Smooth muscle cell of the brain vasculature (primary cell): Measurements from ENCODE around the gene COMMD1.
"Not testable (repeated sequence)": the region's sequence is repeated elsewhere in the genome, so short reads cannot be mapped to it uniquely, and the experiment has no call there.

Experiments
- DNase-seq: peaks from one replicate; pipeline ENCODE4 v3.0.0-alpha.2; 2012; ENCODE audit warnings: low read depth, low spot score

Gene COMMD1

DNA sequence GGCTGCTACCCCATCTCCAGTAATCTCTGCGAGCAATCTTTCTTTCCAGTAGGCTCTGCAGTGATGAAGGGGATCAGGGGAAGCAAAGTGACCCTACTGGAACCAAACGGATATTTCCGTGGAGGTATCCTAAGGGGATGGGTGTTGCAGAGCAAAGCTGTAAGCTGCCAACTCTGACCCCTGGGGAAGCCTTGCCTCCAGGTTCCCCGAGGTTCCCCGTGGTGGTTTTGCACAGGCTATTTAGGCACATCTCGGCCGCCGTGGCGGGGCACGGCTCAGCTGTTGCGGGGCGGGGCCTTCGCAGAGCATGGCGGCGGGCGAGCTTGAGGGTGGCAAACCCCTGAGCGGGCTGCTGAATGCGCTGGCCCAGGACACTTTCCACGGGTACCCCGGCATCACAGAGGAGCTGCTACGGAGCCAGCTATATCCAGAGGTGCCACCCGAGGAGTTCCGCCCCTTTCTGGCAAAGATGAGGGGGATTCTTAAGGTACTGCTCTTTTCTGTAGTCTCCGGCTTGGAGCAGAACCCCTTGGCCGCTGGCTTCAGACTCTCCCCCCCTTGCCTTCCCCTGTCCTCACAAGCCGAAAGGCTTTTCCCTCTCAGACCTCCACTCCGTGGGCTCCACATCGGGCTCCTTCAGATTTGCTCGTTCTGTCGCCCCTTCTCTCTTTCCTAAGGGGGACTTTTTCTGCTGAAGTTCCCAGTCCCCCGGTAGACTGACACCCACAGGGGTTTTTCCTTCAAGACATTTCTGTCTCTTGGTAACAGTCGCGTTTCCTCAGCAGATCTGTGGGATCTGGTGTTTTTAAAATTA, at the start of gene COMMD1:
COMMD1 (plus strand) TSS at position 303 of the 814 bp plus-strand sequence; CDS start at position 308, 5 bp downstream.
- DNase-seq: no peak

GRCh38 chr2:61857224-61857623, 48.2 kb upstream of the COMMD1 start:
- no peak for DNase-seq

- DNase-seq: no peak
Measured at GRCh38 chr2:61862085-61862484, 43.4 kb upstream of the COMMD1 start.

GRCh38 chr2:61866482-61867089, 38.9 kb upstream of the COMMD1 start:
- DNase-seq: not testable (repeated sequence)

DNA sequence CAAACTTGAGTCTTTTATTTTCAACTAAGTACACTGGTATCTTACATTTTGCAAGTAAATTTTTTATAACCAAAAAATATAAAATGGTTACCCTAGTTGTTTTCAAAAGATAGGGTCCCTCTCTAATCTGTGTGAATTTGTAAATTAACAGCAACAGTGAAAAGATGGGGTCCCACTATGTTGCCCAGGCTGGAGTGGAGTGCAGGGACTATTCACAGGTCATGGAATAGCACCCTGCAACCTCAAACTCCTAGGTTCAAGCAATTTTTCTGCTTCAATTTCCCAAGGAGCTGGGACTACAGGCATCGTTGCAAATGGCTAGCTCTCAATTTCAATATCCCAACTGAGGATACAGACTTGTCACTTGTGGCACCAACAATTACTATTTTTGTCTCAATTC, 29.1 kb upstream of the COMMD1 start:
- no peak for DNase-seq

DNA sequence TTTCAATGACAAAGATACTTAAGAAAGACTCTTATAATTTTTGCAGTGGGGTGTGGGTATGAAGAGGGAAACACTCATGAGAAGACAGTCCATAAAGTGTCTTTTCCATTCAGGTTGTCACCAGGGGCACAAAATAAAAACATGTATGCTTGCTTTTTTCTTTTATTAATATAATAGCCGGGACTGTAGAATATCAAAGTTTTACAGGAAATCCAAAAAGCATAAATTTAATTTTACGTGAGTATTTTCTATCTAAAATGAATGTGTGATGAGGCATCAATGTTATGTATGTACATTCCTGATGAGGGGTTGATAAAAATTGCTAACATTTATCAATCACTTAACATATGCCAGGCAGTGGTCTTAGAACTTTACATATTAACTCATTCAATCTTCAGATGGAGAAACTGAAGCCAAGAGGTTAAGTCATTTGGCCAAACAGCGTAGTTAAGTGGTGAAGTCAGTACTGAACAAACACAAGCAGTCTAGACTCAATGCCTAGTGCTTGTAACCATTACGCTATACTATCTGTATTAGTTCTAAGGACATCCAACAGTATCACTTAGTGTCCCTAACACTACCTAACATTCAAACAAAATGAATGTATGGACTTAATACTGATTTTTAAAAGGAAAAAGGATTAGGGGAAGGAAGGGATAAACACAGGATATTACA, 27.8 kb upstream of the COMMD1 start:
- DNase-seq: no peak

GRCh38 chr2:61878761-61879160, 26.7 kb upstream of the COMMD1 start:
- no peak for DNase-seq

GRCh38 chr2:61879351-61879750, 26.1 kb upstream of the COMMD1 start:
- DNase-seq: not testable (repeated sequence)

GRCh38 chr2:61882850-61883249, 22.6 kb upstream of the COMMD1 start:
- DNase-seq: no peak

GRCh38 chr2:61885896-61886603, 19.4 kb upstream of the COMMD1 start:
- no peak for DNase-seq

DNA sequence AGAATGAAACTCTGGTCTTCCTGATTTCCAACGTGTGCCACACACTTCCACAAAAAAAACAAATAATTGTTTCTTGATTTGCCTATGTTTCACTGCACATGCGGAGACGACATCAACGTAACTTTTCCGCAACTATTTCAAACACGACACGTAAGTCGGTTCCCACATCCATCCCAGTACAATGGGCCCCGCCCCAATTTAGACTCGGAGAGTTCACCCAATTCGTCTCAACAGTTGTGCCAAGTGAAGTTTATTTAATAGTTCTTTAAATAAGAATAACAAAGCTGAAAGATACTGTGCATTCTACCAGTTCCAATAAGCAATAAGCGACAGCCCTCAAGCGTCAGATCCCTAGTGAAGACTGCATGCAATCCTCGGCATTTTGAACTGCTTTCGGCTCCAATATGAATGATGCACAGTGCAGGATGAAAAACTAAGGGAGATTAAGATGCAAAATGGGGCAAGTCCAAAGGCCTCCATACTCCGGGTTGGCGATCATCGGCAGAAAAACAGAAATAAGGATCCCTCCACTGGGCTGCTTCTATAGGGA, 17.7 kb upstream of the COMMD1 start:
- DNase-seq: no peak

GRCh38 chr2:61888267-61889055, 17.0 kb upstream of the COMMD1 start, which contains the start of gene CCT4:
Gene CCT4 (minus strand): TSS chr2:61888656. CDS start chr2:61888507, 149 bp downstream.
- DNase-seq: peak; percentile 66

- no peak for DNase-seq
Measured at GRCh38 chr2:61898810-61899209, 6.7 kb upstream of the COMMD1 start.

- DNase-seq: no peak
Measured at GRCh38 chr2:61900281-61900680, 5.2 kb upstream of the COMMD1 start.

- DNase-seq: no peak
Measured at GRCh38 chr2:61906186-61906470, 654 bp downstream of the COMMD1 start.

DNA sequence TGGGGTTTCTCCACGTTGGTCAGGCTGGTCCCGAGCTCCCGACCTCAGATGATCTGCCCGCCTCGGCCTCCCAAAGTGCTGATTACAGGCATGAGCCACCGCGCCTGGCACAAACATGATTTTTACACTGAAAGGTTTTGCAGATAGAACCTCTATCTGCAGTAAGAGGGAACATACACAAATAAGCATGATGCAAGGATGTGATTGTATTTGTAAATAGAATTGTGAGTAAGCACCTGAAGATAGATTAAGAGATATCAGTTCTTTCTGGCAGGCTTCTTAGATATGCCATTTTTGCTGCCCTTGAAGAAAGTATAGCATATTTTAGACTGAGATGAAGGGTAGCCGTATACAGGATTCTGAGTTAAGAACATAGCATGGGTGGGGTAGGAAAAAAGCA, 3.6 kb downstream of the COMMD1 start:
- DNase-seq: no peak

DNA sequence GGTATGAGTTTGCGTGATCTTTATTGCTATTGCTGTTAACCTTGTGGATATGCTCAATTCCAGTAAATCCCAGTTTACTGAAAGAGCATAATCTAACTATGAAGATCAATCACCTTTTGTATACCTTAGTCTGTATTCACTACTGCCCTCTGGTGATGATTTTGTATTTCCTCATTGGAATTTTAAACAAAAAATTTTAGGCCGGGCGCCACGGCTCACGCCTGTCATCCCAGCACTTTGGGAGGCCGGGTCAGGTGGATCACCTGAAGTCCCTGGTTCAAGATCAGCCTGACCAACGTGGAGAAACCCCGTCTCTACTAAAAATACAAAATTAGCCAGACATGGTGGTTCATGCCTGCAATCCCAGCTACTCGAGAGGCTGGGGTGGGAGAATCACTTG, 5.1 kb downstream of the COMMD1 start:
- DNase-seq: no peak

DNA sequence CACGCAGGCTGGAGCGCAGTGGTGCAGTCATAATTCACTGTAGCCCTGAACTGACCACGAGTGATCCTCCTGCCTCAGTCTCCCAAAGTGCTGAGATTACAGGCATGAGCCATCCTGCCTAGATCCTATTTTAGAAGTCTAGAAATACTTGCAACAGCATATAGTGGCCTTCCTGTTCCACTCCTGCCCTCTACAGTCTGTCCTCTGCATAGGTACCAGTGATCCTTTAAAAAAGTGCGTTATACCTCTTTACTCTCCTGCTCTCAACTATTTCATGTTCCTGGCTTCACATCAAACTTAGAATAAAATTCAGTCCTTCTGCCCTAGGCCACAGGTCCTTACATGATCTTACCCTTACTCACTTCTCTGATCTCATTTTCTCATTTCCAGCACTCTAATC, 6.0 kb downstream of the COMMD1 start:
- no peak for DNase-seq

- DNase-seq: not testable (repeated sequence)
Measured at GRCh38 chr2:61914794-61915193, 9.3 kb downstream of the COMMD1 start.

DNA sequence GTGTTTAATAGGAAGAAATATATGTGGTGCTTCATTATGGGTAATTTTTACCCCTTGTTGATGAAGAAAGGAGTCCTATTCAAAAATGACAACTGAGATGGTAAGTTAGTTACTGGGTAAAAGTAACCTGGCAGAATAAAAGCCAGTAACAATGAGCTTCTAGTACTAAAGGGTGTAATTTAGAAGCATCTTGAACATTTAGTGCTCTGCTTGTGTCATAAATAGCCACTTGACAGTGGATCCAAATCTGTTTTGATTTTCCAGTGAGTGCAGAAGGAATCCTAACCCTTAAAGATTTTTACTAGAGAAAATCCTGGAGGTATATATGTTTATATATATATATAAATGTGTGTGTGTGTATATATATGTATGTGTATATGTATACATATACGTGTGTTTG, 15.1 kb downstream of the COMMD1 start:
- DNase-seq: no peak

DNA sequence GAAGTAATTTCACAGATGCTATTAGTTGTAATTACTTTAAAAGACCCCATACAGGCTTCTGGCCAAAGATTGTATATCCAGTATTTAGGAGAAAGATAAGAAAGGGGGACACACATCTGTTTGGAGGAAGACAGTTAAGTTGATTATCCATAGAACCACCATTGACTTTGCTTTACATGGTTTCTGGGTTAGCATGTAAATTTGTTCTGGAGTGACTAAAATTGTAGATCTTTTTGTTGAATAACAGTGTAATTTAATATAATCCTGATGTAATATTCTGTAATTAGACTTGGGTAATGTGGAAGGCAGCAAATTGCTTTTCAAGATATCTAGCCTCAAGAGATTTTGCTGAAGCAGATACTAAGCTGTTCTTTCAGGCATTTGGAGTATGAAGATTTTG, 17.2 kb downstream of the COMMD1 start:
- no peak for DNase-seq
